ENCODE results near the gene RAB17.

DNA sequence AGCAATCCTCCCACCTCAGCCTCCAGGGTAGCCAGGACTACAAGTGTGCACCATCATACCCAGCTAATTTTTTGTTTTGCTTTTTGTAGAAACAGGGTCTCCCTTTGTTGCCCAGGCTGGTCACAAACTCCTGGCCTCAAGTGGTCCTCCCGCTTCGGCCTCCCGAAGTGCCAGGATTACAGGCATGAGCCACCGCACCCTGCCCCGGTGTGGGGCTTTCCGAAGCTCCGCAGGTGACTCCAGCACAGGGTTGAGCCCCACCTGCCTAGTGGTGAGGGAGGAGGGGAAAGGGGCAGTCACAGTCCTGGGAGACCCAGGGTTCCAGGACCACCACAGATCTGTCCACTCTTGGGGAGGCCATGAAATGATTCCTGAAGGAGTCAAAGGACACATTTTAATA lies 19.0 kb downstream of the RAB17 start:
- TF ChIP-seq POLR2A (IDR thresholded peaks at IDR 0.05), result no peak
- TF ChIP-seq, protein P1, sequence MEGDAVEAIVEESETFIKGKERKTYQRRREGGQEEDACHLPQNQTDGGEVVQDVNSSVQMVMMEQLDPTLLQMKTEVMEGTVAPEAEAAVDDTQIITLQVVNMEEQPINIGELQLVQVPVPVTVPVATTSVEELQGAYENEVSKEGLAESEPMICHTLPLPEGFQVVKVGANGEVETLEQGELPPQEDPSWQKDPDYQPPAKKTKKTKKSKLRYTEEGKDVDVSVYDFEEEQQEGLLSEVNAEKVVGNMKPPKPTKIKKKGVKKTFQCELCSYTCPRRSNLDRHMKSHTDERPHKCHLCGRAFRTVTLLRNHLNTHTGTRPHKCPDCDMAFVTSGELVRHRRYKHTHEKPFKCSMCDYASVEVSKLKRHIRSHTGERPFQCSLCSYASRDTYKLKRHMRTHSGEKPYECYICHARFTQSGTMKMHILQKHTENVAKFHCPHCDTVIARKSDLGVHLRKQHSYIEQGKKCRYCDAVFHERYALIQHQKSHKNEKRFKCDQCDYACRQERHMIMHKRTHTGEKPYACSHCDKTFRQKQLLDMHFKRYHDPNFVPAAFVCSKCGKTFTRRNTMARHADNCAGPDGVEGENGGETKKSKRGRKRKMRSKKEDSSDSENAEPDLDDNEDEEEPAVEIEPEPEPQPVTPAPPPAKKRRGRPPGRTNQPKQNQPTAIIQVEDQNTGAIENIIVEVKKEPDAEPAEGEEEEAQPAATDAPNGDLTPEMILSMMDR (IDR thresholded peaks at IDR 0.05), result no peak

Data from prostate gland (tissue), 2 donors.